Measurements from ENCODE around the gene MRFAP1. TPM values are rescaled to one million over a fixed set of nuclear protein-coding genes. Genes with fewer than 3 reads are reported as not detected.

Gene MRFAP1
- total and polyA plus RNA-seq, 2 donors (not counting 1 experiment from before 2014, with no cell fraction given) = 99.1 to 261 TPM

- Histone ChIP-seq H3K4me1 (ENCODE audit: control insufficient read depth, extremely low read depth, insufficient read depth, low read length) (no peaks in the 10 kb centered on the region), H3K9me3 (ENCODE audit: control insufficient read depth, insufficient read depth, low read depth, low read length) (no peaks in the 10 kb centered on the region), H3K79me2 (ENCODE audit: control insufficient read depth, insufficient read depth, low read length) (no peaks in the 10 kb centered on the region), H4K20me1 (ENCODE audit: control insufficient read depth, extremely low read depth, insufficient read depth, low read length) (no peaks in the 10 kb centered on the region), H3K36me3 (ENCODE audit: control insufficient read depth, insufficient read depth, low read length) (no peaks in the 10 kb centered on the region), H3K27ac (ENCODE audit: insufficient read depth, low read length) (no peak overlapping the region), H2AFZ (ENCODE audit: low read length) (no peak overlapping the region), H3K4me3 (replicated peaks in 1 of 4; ENCODE audit: control extremely low read depth in 1 of 4, insufficient read depth in 1 of 4, low read depth in 3 of 4, low read length in 4 of 4) (no peak overlapping the region), H3K4me2 (ENCODE audit: extremely low read depth, insufficient read depth, low read length) (no peak overlapping the region), H3K9ac (ENCODE audit: insufficient read depth, low read length) (no peak overlapping the region), H3K27me3 (ENCODE audit: control insufficient read depth, insufficient read depth, low read length) (no peaks in the 10 kb centered on the region)
- TF ChIP-seq EZH2 (IDR thresholded peaks at IDR 0.05; ENCODE audit: low read length, missing control alignments) (no peak), CTCF (conservative IDR thresholded peaks at IDR 0.05 in 1 of 2, IDR thresholded peaks at IDR 0.05 in 1 of 2; ENCODE audit: low read depth in 1 of 2, low read length in 2 of 2) (no peak)
- DNase-seq (ENCODE audit: low read depth in 2 of 2) = no peak
Observed at GRCh38 chr4:6655924-6656323, 15.4 kb downstream of the MRFAP1 start.

GRCh38 chr4:6657242-6658208, 17.0 kb downstream of the MRFAP1 start:
- Histone ChIP-seq H3K27ac (ENCODE audit: insufficient read depth, low read length) (no peak overlapping the region), H3K36me3 (ENCODE audit: control insufficient read depth, insufficient read depth, low read length) (no peaks in the 10 kb centered on the region), H3K9me3 (ENCODE audit: control insufficient read depth, insufficient read depth, low read depth, low read length) (no peaks in the 10 kb centered on the region), H2AFZ (ENCODE audit: low read length) (no peak overlapping the region), H3K4me2 (ENCODE audit: extremely low read depth, insufficient read depth, low read length) (no peak overlapping the region), H3K9ac (ENCODE audit: insufficient read depth, low read length) (no peak overlapping the region), H4K20me1 (ENCODE audit: control insufficient read depth, extremely low read depth, insufficient read depth, low read length) (no peaks in the 10 kb centered on the region), H3K4me1 (ENCODE audit: control insufficient read depth, extremely low read depth, insufficient read depth, low read length) (no peaks in the 10 kb centered on the region), H3K79me2 (ENCODE audit: control insufficient read depth, insufficient read depth, low read length) (no peaks in the 10 kb centered on the region), H3K27me3 (ENCODE audit: control insufficient read depth, insufficient read depth, low read length) (no peaks in the 10 kb centered on the region), H3K4me3 (replicated peaks in 1 of 4; ENCODE audit: control extremely low read depth in 1 of 4, insufficient read depth in 1 of 4, low read depth in 3 of 4, low read length in 4 of 4) (no peak overlapping the region)
- TF ChIP-seq CTCF (conservative IDR thresholded peaks at IDR 0.05 in 1 of 2, IDR thresholded peaks at IDR 0.05 in 1 of 2; ENCODE audit: low read depth in 1 of 2, low read length in 2 of 2) = no peak
- no peak for TF ChIP-seq EZH2 (IDR thresholded peaks at IDR 0.05; ENCODE audit: low read length, missing control alignments)
- DNase-seq (ENCODE audit: low read depth in 2 of 2) = no peak

GRCh38 chr4:6658209-6658595, 17.7 kb downstream of the MRFAP1 start:
- TF ChIP-seq EZH2 (IDR thresholded peaks at IDR 0.05; ENCODE audit: low read length, missing control alignments) (no peak), CTCF (conservative IDR thresholded peaks at IDR 0.05 in 1 of 2, IDR thresholded peaks at IDR 0.05 in 1 of 2; ENCODE audit: low read depth in 1 of 2, low read length in 2 of 2) (no peak)
- peak overlapping the region in 1 of 4 experiments; percentile 36 for H3K4me3 ChIP-seq (replicated peaks in 1 of 4; ENCODE audit: control extremely low read depth in 1 of 4, insufficient read depth in 1 of 4, low read depth in 3 of 4, low read length in 4 of 4)

More at GRCh38 chr4:6658209-6658595, 17.7 kb downstream of the MRFAP1 start:
- H3K9ac ChIP-seq (ENCODE audit: insufficient read depth, low read length) = no peak overlapping the region
- peak overlapping the region; percentile 24 for H2AFZ ChIP-seq (ENCODE audit: low read length)
- H3K4me2 ChIP-seq (ENCODE audit: extremely low read depth, insufficient read depth, low read length) = no peak overlapping the region
- no peaks in the 10 kb centered on the region for H3K4me1 ChIP-seq (ENCODE audit: control insufficient read depth, extremely low read depth, insufficient read depth, low read length)
- H3K9me3 ChIP-seq (ENCODE audit: control insufficient read depth, insufficient read depth, low read depth, low read length) = no peaks in the 10 kb centered on the region
- peak in 1 of 2 donors; percentile 14 for DNase-seq (ENCODE audit: low read depth in 2 of 2)
- no peaks in the 10 kb centered on the region for H3K79me2 ChIP-seq (ENCODE audit: control insufficient read depth, insufficient read depth, low read length)
- no peak overlapping the region for H3K27ac ChIP-seq (ENCODE audit: insufficient read depth, low read length)
- H3K27me3 ChIP-seq (ENCODE audit: control insufficient read depth, insufficient read depth, low read length) = peaks cover 5% of the 10 kb centered on the region
- no peaks in the 10 kb centered on the region for H4K20me1 ChIP-seq (ENCODE audit: control insufficient read depth, extremely low read depth, insufficient read depth, low read length)
- no peaks in the 10 kb centered on the region for H3K36me3 ChIP-seq (ENCODE audit: control insufficient read depth, insufficient read depth, low read length)
